ENCODE data around the gene KLK3.

The KLK3 gene

GRCh38 chr19:50821622-50822021, 33.1 kb upstream of the KLK3 start:
- no peak for TF ChIP-seq MAX (IDR thresholded peaks at IDR 0.05)
- no peak for TF ChIP-seq CEBPB (IDR thresholded peaks at IDR 0.05)
- no peak for TF ChIP-seq FOXM1 (IDR thresholded peaks at IDR 0.05; ENCODE audit: borderline replicate concordance, low read depth)
- no peak for TF ChIP-seq EP300 (IDR thresholded peaks at IDR 0.05; ENCODE audit: borderline replicate concordance)
- no peak for TF ChIP-seq NFIC (IDR thresholded peaks at IDR 0.05)
- no peak for TF ChIP-seq REST (IDR thresholded peaks at IDR 0.05; ENCODE audit: low read depth)
- TF ChIP-seq TCF12 (IDR thresholded peaks at IDR 0.05; ENCODE audit: low read depth), result no peak
- no peak for TF ChIP-seq TEAD4 (IDR thresholded peaks at IDR 0.05)
- no peak for TF ChIP-seq TAF1 (IDR thresholded peaks at IDR 0.05; ENCODE audit: low read depth)
- TF ChIP-seq USF1 (IDR thresholded peaks at IDR 0.05), result no peak
- TF ChIP-seq CREB1 (IDR thresholded peaks at IDR 0.05; ENCODE audit: low read depth), result no peak
- TF ChIP-seq YY1 (IDR thresholded peaks at IDR 0.05; ENCODE audit: low read depth), result no peak
- TF ChIP-seq ZBTB7A (IDR thresholded peaks at IDR 0.05; ENCODE audit: low read depth), result no peak
- no peak for TF ChIP-seq EGR1 (IDR thresholded peaks at IDR 0.05)
- no peak for TF ChIP-seq RAD21 (IDR thresholded peaks at IDR 0.05; ENCODE audit: low read depth)

GRCh38 chr19:50822661-50823208, 32.0 kb upstream of the KLK3 start:
- TF ChIP-seq USF1 (IDR thresholded peaks at IDR 0.05), result no peak
- TF ChIP-seq MAX (IDR thresholded peaks at IDR 0.05), result no peak
- TF ChIP-seq ZBTB7A (IDR thresholded peaks at IDR 0.05; ENCODE audit: low read depth), result no peak
- TF ChIP-seq EGR1 (IDR thresholded peaks at IDR 0.05), result no peak
- TF ChIP-seq YY1 (IDR thresholded peaks at IDR 0.05; ENCODE audit: low read depth), result no peak
- no peak for TF ChIP-seq NFIC (IDR thresholded peaks at IDR 0.05)
- TF ChIP-seq RAD21 (IDR thresholded peaks at IDR 0.05; ENCODE audit: low read depth), result no peak
- no peak for TF ChIP-seq EP300 (IDR thresholded peaks at IDR 0.05; ENCODE audit: borderline replicate concordance)
- TF ChIP-seq TCF12 (IDR thresholded peaks at IDR 0.05; ENCODE audit: low read depth), result no peak
- no peak for TF ChIP-seq CREB1 (IDR thresholded peaks at IDR 0.05; ENCODE audit: low read depth)
- no peak for TF ChIP-seq CEBPB (IDR thresholded peaks at IDR 0.05)
- TF ChIP-seq FOXM1 (IDR thresholded peaks at IDR 0.05; ENCODE audit: borderline replicate concordance, low read depth), result no peak
- no peak for TF ChIP-seq TEAD4 (IDR thresholded peaks at IDR 0.05)
- no peak for TF ChIP-seq REST (IDR thresholded peaks at IDR 0.05; ENCODE audit: low read depth)
- TF ChIP-seq TAF1 (IDR thresholded peaks at IDR 0.05; ENCODE audit: low read depth), result no peak

- TF ChIP-seq NFIC (IDR thresholded peaks at IDR 0.05) (no peak), MAX (IDR thresholded peaks at IDR 0.05) (no peak), CREB1 (IDR thresholded peaks at IDR 0.05; ENCODE audit: low read depth) (no peak), TAF1 (IDR thresholded peaks at IDR 0.05; ENCODE audit: low read depth) (no peak), REST (IDR thresholded peaks at IDR 0.05; ENCODE audit: low read depth) (no peak), USF1 (IDR thresholded peaks at IDR 0.05) (no peak), CEBPB (IDR thresholded peaks at IDR 0.05) (no peak), RAD21 (IDR thresholded peaks at IDR 0.05; ENCODE audit: low read depth) (no peak), ZBTB7A (IDR thresholded peaks at IDR 0.05; ENCODE audit: low read depth) (no peak), TEAD4 (IDR thresholded peaks at IDR 0.05) (no peak), EP300 (IDR thresholded peaks at IDR 0.05; ENCODE audit: borderline replicate concordance) (no peak), TCF12 (IDR thresholded peaks at IDR 0.05; ENCODE audit: low read depth) (no peak), EGR1 (IDR thresholded peaks at IDR 0.05) (no peak), FOXM1 (IDR thresholded peaks at IDR 0.05; ENCODE audit: borderline replicate concordance, low read depth) (no peak), YY1 (IDR thresholded peaks at IDR 0.05; ENCODE audit: low read depth) (no peak)
Observed at GRCh38 chr19:50823389-50824042, 31.2 kb upstream of the KLK3 start, which contains the start of gene KLK1. Gene KLK1, minus strand, starts transcription at chr19:50823787. Its CDS starts 39 bp downstream, at chr19:50823748.

All from Ishikawa (cell line).